IMR-90 (cell line): ENCODE data around the gene ACTA1. TPM values are rescaled to one million over a fixed set of nuclear protein-coding genes. Genes with fewer than 3 reads are reported as not detected.

Experiments
- ATAC-seq: fragments of 200-7000 bp; cut with Tn5 transposase; 2 replicates; pipeline ENCODE4 v1.9.1; 2020; ENCODE audit warnings: low read depth, mild to moderate bottlenecking, moderate library complexity
- BruUV-seq: library from RNA; stranded (reverse); fragments of 400-500 nt; replicated peaks from 2 replicates; lab custom pipeline; 2021; lab: Mats Ljungman, UMichigan
- CTCF ChIA-PET: fragments of 300-600 bp; formaldehyde crosslinking; extraction: SDS; loops from one replicate; lab custom pipeline; 2021; ENCODE audit warnings: antibody characterized with exemption; lab: Yijun Ruan, JAX
- POLR2A ChIA-PET: fragments of 300-600 bp; sonication (Branson Sonifier 250); formaldehyde crosslinking; loops from one replicate; lab custom pipeline; 2022; ENCODE audit warnings: antibody characterized with exemption; ENCODE audit not compliant: unreplicated experiment; lab: Charles Lee
- DNase-seq: peaks from one replicate; pipeline ENCODE4 v3.0.0; 2013
- H2AFZ ChIP-seq: replicated peaks from 2 replicates; pipeline ENCODE3; 2013; ENCODE audit warnings: low read length, mild to moderate bottlenecking; ENCODE audit not compliant: poor library complexity
- H2AK5ac ChIP-seq: 2 replicates; pipeline ENCODE4 v1.6.1; 2013; ENCODE audit warnings: low read depth, low read length, inconsistent platforms
- H2AK9ac ChIP-seq: replicated peaks from 2 replicates; pipeline ENCODE3; 2013; ENCODE audit warnings: mild to moderate bottlenecking, low read depth, low read length, moderate library complexity; ENCODE audit not compliant: poor library complexity
- H2BK120ac ChIP-seq: 2 replicates; pipeline ENCODE4 v1.6.1; 2013; ENCODE audit warnings: low read depth, low read length, inconsistent platforms
- H2BK15ac ChIP-seq: 3 replicates; pipeline ENCODE4 v1.6.1; 2013; ENCODE audit warnings: low read depth, low read length, inconsistent platforms
- H2BK20ac ChIP-seq: 2 replicates; pipeline ENCODE4 v1.6.1; 2013; ENCODE audit warnings: low read depth, mild to moderate bottlenecking, inconsistent platforms, low read length, moderate library complexity
- H2BK5ac ChIP-seq: 2 replicates; pipeline ENCODE4 v1.6.1; 2013; ENCODE audit warnings: mild to moderate bottlenecking, low read depth, low read length, inconsistent platforms; ENCODE audit not compliant: poor library complexity, severe bottlenecking
- H3K14ac ChIP-seq: replicated peaks from 2 replicates; pipeline ENCODE4 v1.6.1; 2013; ENCODE audit warnings: low read depth, low read length, inconsistent platforms
- H3K18ac ChIP-seq: 2 replicates; pipeline ENCODE4 v1.6.1; 2013; ENCODE audit warnings: low read depth, low read length, control low read depth
- H3K23ac ChIP-seq: 2 replicates; pipeline ENCODE4 v1.6.1; 2013; ENCODE audit warnings: low read depth, low read length, inconsistent platforms
- H3K27ac ChIP-seq: 2 replicates; pipeline ENCODE4 v1.5.1; 2013; ENCODE audit warnings: mild to moderate bottlenecking, control low read depth, low read length; ENCODE audit not compliant: insufficient read depth
- H3K27me3 ChIP-seq: 2 replicates; pipeline ENCODE4 v1.6.1; 2013; ENCODE audit warnings: low read length; ENCODE audit not compliant: control insufficient read depth, insufficient read depth
- H3K36me3 ChIP-seq: 2 replicates; pipeline ENCODE4 v1.6.1; 2013; ENCODE audit warnings: low read length, mixed read lengths; ENCODE audit not compliant: control insufficient read depth, insufficient read depth
- H3K4ac ChIP-seq: 2 replicates; pipeline ENCODE4 v1.6.1; 2013; ENCODE audit warnings: low read depth, low read length, inconsistent platforms
- H3K4me1 ChIP-seq: 2 replicates; pipeline ENCODE4 v1.6.1; 2013; ENCODE audit warnings: low read length, mixed read lengths; ENCODE audit not compliant: control insufficient read depth, insufficient read depth
- H3K4me2 ChIP-seq: 2 replicates; pipeline ENCODE4 v1.6.1; 2013; ENCODE audit warnings: low read depth, mild to moderate bottlenecking, control low read depth, low read length, moderate library complexity
- H3K4me3 ChIP-seq: 2 replicates; pipeline ENCODE4 v1.5.1; 2013; ENCODE audit warnings: low read depth, mild to moderate bottlenecking, control low read depth, low read length, moderate library complexity; ENCODE audit not compliant: insufficient read depth
- H3K56ac ChIP-seq: 2 replicates; pipeline ENCODE4 v1.6.1; 2013; ENCODE audit warnings: low read length, inconsistent platforms; ENCODE audit not compliant: insufficient read depth; ENCODE audit errors: extremely low read depth
- H3K79me1 ChIP-seq, 2 experiments: 2 replicates each; pipeline ENCODE4 v1.6.1; 2013; ENCODE audit warnings: low read length in 2 of 2, inconsistent platforms in 1 of 2, low read depth in 1 of 2
- H3K9ac ChIP-seq: 2 replicates; pipeline ENCODE4 v1.6.1; 2013; ENCODE audit warnings: low read depth, low read length, control low read depth
- H3K9me1 ChIP-seq: 2 replicates; pipeline ENCODE4 v1.6.1; 2013; ENCODE audit warnings: low read length, inconsistent platforms; ENCODE audit not compliant: insufficient read depth
- H3K9me3 ChIP-seq: 2 replicates; pipeline ENCODE4 v1.6.1; 2013; ENCODE audit warnings: low read length; ENCODE audit not compliant: control insufficient read depth, insufficient read depth
- H4K20me1 ChIP-seq: 2 replicates; pipeline ENCODE4 v1.6.1; 2013; ENCODE audit warnings: low read length, inconsistent platforms; ENCODE audit not compliant: insufficient read depth
- H4K5ac ChIP-seq: 2 replicates; pipeline ENCODE4 v1.6.1; 2013; ENCODE audit warnings: mild to moderate bottlenecking, low read depth, low read length, control low read depth
- H4K8ac ChIP-seq, 2 experiments: 2 replicates each; pipeline ENCODE4 v1.6.1; 2013; ENCODE audit warnings: low read depth in 2 of 2, low read length in 2 of 2, control low read depth in 1 of 2, inconsistent platforms in 1 of 2
- H4K91ac ChIP-seq: 2 replicates; pipeline ENCODE4 v1.6.1; 2013; ENCODE audit warnings: low read depth, low read length, inconsistent platforms; ENCODE audit not compliant: insufficient read depth
- FOS ChIP-seq: fragments of 150-350 bp; IDR thresholded peaks from 2 replicates; pipeline ENCODE4 v1.6.1; 2016; ENCODE audit warnings: low read depth, low read length
- MAFK ChIP-seq: IDR thresholded peaks from 2 replicates; pipeline ENCODE4 v1.6.1; 2012; ENCODE audit warnings: low read depth, low read length, improper control_type of control experiment
- MXI1 ChIP-seq: IDR thresholded peaks from 2 replicates; pipeline ENCODE4 v1.6.1; 2012; ENCODE audit warnings: low read depth, mild to moderate bottlenecking, low read length, moderate library complexity, borderline replicate concordance
- SMC3 ChIP-seq: fragments of 150-350 bp; IDR thresholded peaks from 2 replicates; pipeline ENCODE4 v1.6.1; 2016; ENCODE audit warnings: low read depth, mild to moderate bottlenecking, antibody characterized with exemption, low read length, moderate library complexity
- WGBS, 2 experiments: methylation state at CpG; one replicate each; pipeline versions ENCODE4 v1.1.5 to v1.1.7; 2013; ENCODE audit warnings: missing lambda C conversion rate in 2 of 2; ENCODE audit not compliant: insufficient read length in 1 of 2; ENCODE audit errors: extremely low coverage in 2 of 2; 5-methylcytosine and 5-hydroxymethylcytosine counted together
- dilution Hi-C: fragments of 300-500 bp; cut with HindIII; formaldehyde crosslinking; loops from one replicate; pipeline ENCODE4 v1.14.3; 2018; ENCODE audit warnings: low sequenced_read_pairs; ENCODE audit not compliant: unreplicated experiment
- in situ Hi-C: fragments of 300-500 bp; cut with MboI; formaldehyde crosslinking; loops from 3 replicates; pipeline ENCODE4 v1.14.3; 2019; ENCODE audit warnings: low sequenced_read_pairs, inconsistent platforms, mixed read lengths
- intact Hi-C: fragments of 100-400 bp; cut with micrococcal nuclease; formaldehyde crosslinking; loops from 2 replicates; pipeline ENCODE4 v1.10.0; 2022
- polyA plus RNA-seq, 3 experiments: library from polyadenylated mRNA; depleted of rRNA; stranded (reverse); fragments of >200 nt; gene quantifications; 2 replicates each; pipeline ENCODE4 v1.2.3, GENCODE V29; 2012; ENCODE audit warnings: low replicate concordance in 1 of 3
- total RNA-seq: library from RNA; depleted of rRNA; stranded (reverse); fragments of >200 nt; gene quantifications from 2 replicates; pipeline ENCODE4 v1.2.3, GENCODE V29; 2012

ACTA1 gene
- total and polyA plus RNA-seq, 2 of the 4 experiments (the other 2 are of a cell fraction) = not detected

GRCh38 chr1:229437443-229437842, 3.5 kb upstream of the ACTA1 start:
- Histone ChIP-seq H3K9me3 (peaks cover 3% of the 10 kb centered on the region), H3K4me3 (no peak overlapping the region), H4K20me1 (peaks cover 4% of the 10 kb centered on the region; the same call in 1 of the 2 replicates), H3K9me1 (peaks cover 7% of the 10 kb centered on the region), H4K5ac (no peak overlapping the region), H3K27ac (no peak overlapping the region), H2BK5ac (no peak overlapping the region), H2BK20ac (no peak overlapping the region), H3K27me3 (peaks cover 31% of the 10 kb centered on the region), H3K36me3 (peaks cover 7% of the 10 kb centered on the region), H2BK15ac (no peak overlapping the region), H3K4ac (no peak overlapping the region), H4K91ac (no peak overlapping the region), H2AFZ (no peak overlapping the region), H4K8ac (no peak overlapping the region), H3K23ac (no peak overlapping the region), H2AK5ac (no peak overlapping the region), H3K79me1 (no peaks in the 10 kb centered on the region; a peak in 1 of 4 replicates), H3K9ac (no peak overlapping the region), H3K18ac (no peak overlapping the region), H2BK120ac (no peak overlapping the region), H3K56ac (no peak overlapping the region), H3K4me1 (peaks cover 10% of the 10 kb centered on the region), H2AK9ac (no peak overlapping the region), H3K14ac (no peak overlapping the region), H3K4me2 (no peak overlapping the region)
- CTCF ChIA-PET = interaction anchor here (0.7 to 0.9 kb wide), 2 partner anchors 14 to 31 kb away, joined by 3 read pairs; no protein-coding TSS in a partner anchor
- ATAC-seq = no peak
- no TSS peak for BruUV-seq
- TF ChIP-seq MXI1 (no peak), MAFK (no peak), SMC3 (no peak), FOS (no peak)
- POLR2A ChIA-PET = interaction anchor here (0.6 kb wide), 1 partner anchor 33 kb away, joined by 11 read pairs; no protein-coding TSS in a partner anchor
- WGBS, 2 experiments = no CpG with 5 or more reads among the region's 2 CpGs
- DNase-seq = peak; percentile 18
- dilution Hi-C loops (no loop called here), in situ Hi-C loops (no loop called here), intact Hi-C loops (no loop called here)
